OCI-LY1 (cell line): Measurements from ENCODE around the gene ZNF451.

Experiments
- H2AFZ ChIP-seq: fragments of 200-600 bp; sonication (generic), shearing (Covaris generic); 2 replicates; pipeline ENCODE4 v1.6.0; 2014; ENCODE audit warnings: antibody characterized with exemption, mild to moderate bottlenecking, low read length
- H3F3A ChIP-seq: fragments of 200-600 bp; sonication (generic), shearing (Covaris generic); 2 replicates; pipeline ENCODE4 v1.6.0; 2014; ENCODE audit warnings: mild to moderate bottlenecking, antibody characterized with exemption, low read length, moderate library complexity; ENCODE audit not compliant: insufficient read depth
- H3K27ac ChIP-seq: fragments of 200-600 bp; sonication (generic); 2 replicates; pipeline ENCODE4 v1.5.1; 2014; ENCODE audit warnings: low read length, mixed run types, mild to moderate bottlenecking, low read depth; ENCODE audit not compliant: poor library complexity, severe bottlenecking
- H3K27me3 ChIP-seq: fragments of 200-600 bp; sonication (generic); 2 replicates; pipeline ENCODE4 v1.6.0; 2014; ENCODE audit warnings: antibody characterized with exemption, mild to moderate bottlenecking, low read length, moderate library complexity; ENCODE audit not compliant: insufficient read depth
- H3K36me3 ChIP-seq: fragments of 200-600 bp; sonication (generic); 2 replicates; pipeline ENCODE4 v1.6.1; 2014; ENCODE audit warnings: mild to moderate bottlenecking, antibody characterized with exemption, low read length, moderate library complexity, mixed read lengths; ENCODE audit not compliant: insufficient read depth
- H3K4me1 ChIP-seq: fragments of 200-600 bp; sonication (generic); 2 replicates; pipeline ENCODE4 v1.5.1; 2014; ENCODE audit warnings: mild to moderate bottlenecking, low read length, moderate library complexity; ENCODE audit not compliant: insufficient read depth, severe bottlenecking
- H3K4me2 ChIP-seq: fragments of 200-600 bp; sonication (generic), shearing (Covaris generic); 2 replicates; pipeline ENCODE4 v1.6.1; 2014; ENCODE audit warnings: low read length
- H3K4me3 ChIP-seq: fragments of 200-600 bp; sonication (generic); 2 replicates; pipeline ENCODE4 v1.5.1; 2014; ENCODE audit warnings: low read length, low read depth, mild to moderate bottlenecking, mixed read lengths; ENCODE audit not compliant: poor library complexity, severe bottlenecking
- H3K79me2 ChIP-seq: fragments of 200-600 bp; shearing (Covaris generic); 2 replicates; pipeline ENCODE4 v1.6.1; 2016; ENCODE audit warnings: mixed run types, low read length, mixed read lengths; ENCODE audit not compliant: insufficient read depth
- H3K9ac ChIP-seq: fragments of 200-600 bp; sonication (generic), shearing (Covaris generic); 2 replicates; pipeline ENCODE4 v1.6.1; 2014; ENCODE audit warnings: mild to moderate bottlenecking, low read length, mixed read lengths
- H3K9me2 ChIP-seq: fragments of 200-600 bp; sonication (generic), shearing (Covaris generic); 2 replicates; pipeline ENCODE4 v1.6.1; 2014; ENCODE audit warnings: low read depth, mild to moderate bottlenecking, low read length, mixed read lengths
- H3K9me3 ChIP-seq: fragments of 200-600 bp; shearing (Covaris generic); 2 replicates; pipeline ENCODE4 v1.6.1; 2014; ENCODE audit warnings: low read length, mixed read lengths
- H4K20me1 ChIP-seq: fragments of 200-600 bp; sonication (generic), shearing (Covaris generic); 2 replicates; pipeline ENCODE4 v1.6.0; 2016; ENCODE audit warnings: mild to moderate bottlenecking, low read length; ENCODE audit not compliant: insufficient read depth
- CTCF ChIP-seq: fragments of 200-600 bp; sonication (generic), shearing (Covaris generic); IDR thresholded peaks from 2 replicates; pipeline ENCODE4 v1.5.1; 2017; ENCODE audit warnings: mild to moderate bottlenecking, antibody characterized with exemption, low read length, moderate library complexity, mixed read lengths
- EZH2 ChIP-seq: fragments of 200-600 bp; sonication (generic), shearing (Covaris generic); IDR thresholded peaks from 2 replicates; pipeline ENCODE4 v1.8.0; 2017; ENCODE audit warnings: borderline replicate concordance, mixed run types, mild to moderate bottlenecking, antibody characterized with exemption, low read length, moderate library complexity, mixed read lengths

ZNF451 gene

GRCh38 chr6:57180596-57180995 lies 90.6 kb downstream of the ZNF451 start:
- Histone ChIP-seq H3K4me3 (no peak overlapping the region), H3K27me3 (no peaks in the 10 kb centered on the region), H3K79me2 (peaks cover 55% of the 10 kb centered on the region), H3K4me2 (no peak overlapping the region), H3K4me1 (peaks cover 10% of the 10 kb centered on the region), H3F3A (no peaks in the 10 kb centered on the region), H4K20me1 (no peaks in the 10 kb centered on the region), H3K9ac (no peak overlapping the region), H3K9me2 (no peaks in the 10 kb centered on the region), H3K9me3 (no peaks in the 10 kb centered on the region), H2AFZ (no peak overlapping the region), H3K27ac (no peak overlapping the region), H3K36me3 (peaks cover 66% of the 10 kb centered on the region)
- TF ChIP-seq EZH2: no peak
- no peak for TF ChIP-seq CTCF

GRCh38 chr6:57182017-57182432 lies 92.0 kb downstream of the ZNF451 start:
- no peaks in the 10 kb centered on the region for H3K27me3 ChIP-seq
- no peak for TF ChIP-seq CTCF
- TF ChIP-seq EZH2: no peak
- no peaks in the 10 kb centered on the region for H3K9me2 ChIP-seq
- H3K79me2 ChIP-seq: peaks cover 41% of the 10 kb centered on the region
- H3K9ac ChIP-seq: no peak overlapping the region
- H3K4me3 ChIP-seq: no peak overlapping the region
- peaks cover 66% of the 10 kb centered on the region for H3K36me3 ChIP-seq
- no peaks in the 10 kb centered on the region for H3K9me3 ChIP-seq
- no peak overlapping the region for H3K27ac ChIP-seq
- H2AFZ ChIP-seq: no peak overlapping the region
- H3K4me1 ChIP-seq: no peaks in the 10 kb centered on the region
- H3K4me2 ChIP-seq: no peak overlapping the region
- H4K20me1 ChIP-seq: no peaks in the 10 kb centered on the region
- H3F3A ChIP-seq: no peaks in the 10 kb centered on the region

GRCh38 chr6:57183336-57183735 lies 93.3 kb downstream of the ZNF451 start:
- H3K36me3 ChIP-seq: peaks cover 65% of the 10 kb centered on the region
- H3K4me2 ChIP-seq: no peak overlapping the region

More at GRCh38 chr6:57183336-57183735, 93.3 kb downstream of the ZNF451 start:
- Histone ChIP-seq H3K9me3 (no peaks in the 10 kb centered on the region), H4K20me1 (no peaks in the 10 kb centered on the region), H3K79me2 (peaks cover 28% of the 10 kb centered on the region), H3K27ac (no peak overlapping the region), H3K9ac (no peak overlapping the region), H2AFZ (no peak overlapping the region), H3K9me2 (no peaks in the 10 kb centered on the region), H3K4me1 (no peaks in the 10 kb centered on the region), H3K4me3 (no peak overlapping the region), H3F3A (no peaks in the 10 kb centered on the region), H3K27me3 (no peaks in the 10 kb centered on the region)
- TF ChIP-seq CTCF: no peak
- no peak for TF ChIP-seq EZH2
